GM18508 (cell line): ENCODE data around the gene CPED1.
A peak's percentile ranks its signal among the peaks of the same experiment; 100 is the strongest.
"Not testable (repeated sequence)": the region's sequence is repeated elsewhere in the genome, so short reads cannot be mapped to it uniquely, and the experiment has no call there.

Source experiments
- ATAC-seq: cut with Tn5 transposase; IDR thresholded peaks from one replicate; pipeline ENCODE4 v1.9.1; 2021; ENCODE audit warnings: moderate number of reproducible peaks; ENCODE audit not compliant: insufficient read depth, unreplicated experiment

CPED1 gene

DNA sequence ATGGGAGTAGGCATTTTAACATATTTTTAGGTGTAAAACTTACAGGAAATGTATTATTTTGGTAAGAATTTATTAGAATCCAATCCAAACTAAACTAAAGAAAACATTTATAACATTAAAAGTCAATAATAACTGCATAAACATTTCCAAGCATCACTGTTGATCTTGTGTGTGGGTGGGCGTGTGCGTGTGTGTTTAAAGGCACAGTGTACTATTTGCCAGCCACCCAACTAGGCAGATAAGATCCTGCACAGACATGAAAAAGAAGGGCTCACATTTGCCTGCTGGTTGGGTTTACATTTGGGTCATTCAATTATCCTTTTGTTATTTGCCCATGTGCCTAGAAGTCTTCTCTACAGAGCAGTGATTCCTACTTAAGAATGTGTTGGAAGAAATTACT, 309.3 kb downstream of the CPED1 start:
- no peak for ATAC-seq

DNA sequence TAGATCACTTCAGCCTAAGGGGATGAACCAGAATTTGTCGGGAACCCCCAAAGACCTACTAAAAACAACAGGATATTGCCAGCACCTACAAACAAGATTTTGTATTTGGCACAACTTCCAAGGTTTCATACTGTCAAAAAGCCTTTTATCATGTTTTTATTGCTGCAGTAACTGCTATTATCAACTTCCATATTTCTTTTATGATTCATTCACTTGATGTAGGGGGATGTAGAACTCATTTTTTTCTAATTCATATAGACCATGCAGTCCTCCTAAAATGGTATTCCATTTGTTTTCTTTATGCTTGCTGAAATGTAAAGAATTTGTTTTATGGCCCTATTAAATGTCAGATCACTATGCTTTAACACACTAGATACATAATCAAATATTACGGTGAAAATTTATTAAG, 310.3 kb downstream of the CPED1 start:
- ATAC-seq, result no peak

- ATAC-seq, result no peak
These were observed 312.3 kb downstream of the CPED1 start for GRCh38 chr7:121300685-121301420.

DNA sequence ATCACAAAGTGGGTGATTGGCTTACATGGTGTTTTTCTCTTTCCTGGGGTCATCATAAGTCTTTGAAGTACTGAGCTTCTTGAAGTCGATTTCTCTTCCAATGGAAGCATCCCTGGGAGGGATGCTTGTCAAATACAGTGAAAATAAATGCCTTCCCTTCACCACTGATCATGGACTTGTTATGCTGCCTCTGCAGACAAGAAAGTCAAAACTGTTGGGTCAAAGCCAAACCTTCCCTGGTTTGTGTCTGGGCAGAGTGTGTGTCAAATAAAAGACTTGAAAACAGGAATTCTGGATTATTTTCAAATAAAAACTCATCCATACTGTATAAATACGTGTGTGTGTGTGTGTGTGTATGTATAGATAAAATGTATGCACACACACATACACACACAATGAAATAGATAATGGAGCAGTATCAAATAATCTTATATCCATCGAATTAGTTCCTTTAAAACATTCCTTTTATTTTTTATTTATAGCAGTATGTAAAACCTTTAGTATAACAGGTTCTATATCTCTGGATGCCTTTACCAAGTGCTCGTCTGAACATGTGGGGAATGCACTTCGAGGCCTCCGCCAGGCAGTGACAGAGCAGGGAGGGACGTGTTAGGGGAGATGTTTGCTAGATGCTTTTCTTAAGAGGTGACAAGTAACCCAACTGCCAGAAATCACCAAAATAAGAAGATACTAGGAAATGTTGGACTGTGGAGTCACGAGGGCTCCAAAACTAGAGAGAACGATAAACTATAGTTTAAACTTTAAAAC, 313.1 kb downstream of the CPED1 start:
- ATAC-seq, result no peak

DNA sequence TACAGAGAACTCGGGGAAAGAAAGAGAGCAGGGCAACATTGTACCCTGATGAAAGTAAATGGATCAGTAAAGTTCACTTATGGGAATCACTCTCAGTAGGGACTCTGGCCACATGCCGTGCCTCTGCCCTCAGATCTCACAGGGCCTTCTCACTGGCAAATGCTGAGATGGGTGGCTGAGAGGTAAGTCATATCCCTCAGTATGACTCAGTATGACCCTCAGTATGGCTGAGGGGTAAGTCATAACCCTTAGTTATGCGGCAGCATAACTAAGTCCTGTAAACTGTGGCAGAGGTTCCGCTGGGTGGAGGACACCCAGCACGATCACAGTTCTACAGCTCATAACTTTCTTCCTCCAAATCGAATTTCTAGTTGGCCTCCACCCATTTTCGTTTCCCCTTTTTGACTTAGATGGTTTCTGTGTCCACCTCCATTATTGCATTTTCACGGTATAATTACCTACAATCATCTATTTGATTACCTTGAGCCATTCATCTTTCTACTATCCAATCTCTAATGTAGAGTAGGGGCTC, 313.8 kb downstream of the CPED1 start:
- ATAC-seq, result peak; percentile 88

GRCh38 chr7:121303422-121304101, 315.1 kb downstream of the CPED1 start:
- no peak for ATAC-seq

GRCh38 chr7:121304102-121304658, 315.7 kb downstream of the CPED1 start:
- ATAC-seq, result no peak

DNA sequence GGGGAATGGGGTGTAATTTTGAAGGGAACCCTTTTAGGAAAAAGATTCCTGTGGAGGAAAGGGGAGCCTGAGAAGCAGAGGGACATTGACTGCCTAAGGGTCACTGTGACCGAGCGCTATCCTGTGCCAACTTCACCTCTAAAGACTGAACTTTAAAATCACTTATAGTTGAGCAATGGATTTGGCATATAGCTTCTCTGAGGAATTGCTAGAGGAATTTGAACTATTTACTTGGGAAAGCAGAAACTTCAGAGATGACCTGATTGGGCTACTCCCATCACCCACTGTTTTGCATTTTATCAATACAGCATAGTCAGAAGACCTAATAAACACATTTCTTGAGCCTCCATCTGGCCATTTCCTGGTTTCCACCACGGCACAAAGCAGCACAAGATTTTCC, 316.6 kb downstream of the CPED1 start:
- ATAC-seq, result no peak

- no peak for ATAC-seq
These were observed 318.1 kb downstream of the CPED1 start for GRCh38 chr7:121306565-121306964.

DNA sequence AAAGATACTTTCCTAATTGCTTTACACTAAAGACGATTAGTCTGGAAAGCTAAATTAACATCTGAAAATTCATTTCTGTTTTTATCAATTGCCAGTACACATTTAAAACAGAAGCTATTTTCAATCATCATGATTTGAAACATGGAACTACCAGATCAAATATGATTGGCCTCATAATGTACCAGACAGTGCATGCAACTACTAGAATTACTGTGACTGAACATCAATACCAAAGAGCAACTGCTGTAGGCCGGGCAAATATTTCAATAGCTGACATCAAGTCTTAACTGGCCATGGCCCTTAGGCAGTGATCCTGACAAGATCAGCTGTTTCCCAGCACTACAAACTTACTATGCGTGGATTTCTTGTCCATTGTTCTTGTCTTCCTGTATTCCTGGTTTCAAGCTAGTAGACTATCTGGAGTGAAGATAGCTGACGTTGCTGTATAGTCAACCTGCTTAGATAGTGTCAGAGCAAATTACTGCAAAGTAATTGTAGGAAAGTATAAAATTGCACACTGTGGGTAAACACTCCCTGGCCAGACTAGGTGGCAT, 318.6 kb downstream of the CPED1 start:
- ATAC-seq, result no peak

DNA sequence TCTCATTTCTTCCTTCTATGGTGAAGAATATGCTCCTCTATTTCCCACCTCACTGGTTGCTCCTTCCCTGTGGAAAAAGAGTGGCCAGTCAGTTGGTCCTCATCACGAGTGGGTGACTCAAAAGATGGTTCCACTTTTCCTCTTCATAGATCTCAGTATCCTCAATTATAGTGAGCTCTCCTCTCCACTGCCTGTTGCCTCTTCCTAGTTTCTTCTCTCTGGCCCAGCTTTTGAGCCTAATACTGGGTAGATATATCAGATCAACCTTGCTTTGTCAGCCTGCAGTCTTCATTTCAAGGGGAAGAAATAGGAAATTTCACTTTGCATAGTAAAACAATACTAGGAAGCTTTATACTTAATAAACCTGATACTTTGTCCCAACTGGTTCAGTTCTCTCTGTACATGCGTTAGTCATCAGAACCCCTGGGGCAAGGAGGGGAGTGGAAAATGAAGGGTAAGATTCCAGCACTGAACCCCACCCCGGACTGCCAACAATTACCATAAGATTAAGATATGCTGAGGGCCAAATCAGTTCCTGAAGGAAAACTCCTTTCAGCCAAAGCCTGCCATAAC, 324.8 kb downstream of the CPED1 start:
- no peak for ATAC-seq

DNA sequence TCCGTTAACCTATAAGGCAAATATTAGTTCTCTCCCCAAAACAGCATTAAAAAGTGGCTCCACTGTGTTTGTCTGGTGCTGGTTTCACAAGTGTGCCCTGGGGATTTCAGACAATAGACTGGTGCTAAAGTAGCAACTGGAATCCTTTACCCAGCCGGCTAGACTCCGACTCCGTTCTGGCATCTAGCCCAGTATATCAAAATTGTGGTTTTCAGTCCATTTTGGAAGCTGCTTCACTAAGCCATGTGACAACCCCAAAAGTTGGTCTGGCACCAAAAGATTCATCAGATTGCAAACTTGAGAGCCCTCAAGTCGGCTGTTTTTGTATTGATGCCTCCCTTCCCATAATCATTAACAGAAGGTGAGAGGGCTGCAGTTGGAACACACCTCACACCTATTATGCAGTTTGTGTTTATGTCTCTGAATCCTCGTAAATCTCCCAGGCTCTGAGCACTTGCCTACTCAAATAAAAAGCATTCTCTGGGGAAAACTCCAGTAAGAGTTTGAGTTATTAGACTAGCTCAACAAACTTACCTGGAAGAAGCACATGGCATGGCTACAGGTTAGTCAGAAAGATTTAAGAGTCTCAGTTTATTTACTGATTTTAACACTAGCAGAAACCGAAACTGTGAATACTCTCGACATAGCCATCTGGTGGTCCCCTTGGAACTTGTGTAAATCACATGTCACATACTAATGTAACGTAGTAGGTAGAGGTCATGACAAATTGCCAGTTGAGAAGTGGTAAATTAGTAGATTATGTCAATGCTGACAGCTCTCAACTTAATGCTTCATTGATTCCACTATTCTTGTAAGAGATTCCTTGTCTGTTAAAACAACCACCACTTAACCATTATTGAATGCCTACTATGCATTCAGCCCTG, 325.5 kb downstream of the CPED1 start:
- ATAC-seq, result peak; percentile 87

DNA sequence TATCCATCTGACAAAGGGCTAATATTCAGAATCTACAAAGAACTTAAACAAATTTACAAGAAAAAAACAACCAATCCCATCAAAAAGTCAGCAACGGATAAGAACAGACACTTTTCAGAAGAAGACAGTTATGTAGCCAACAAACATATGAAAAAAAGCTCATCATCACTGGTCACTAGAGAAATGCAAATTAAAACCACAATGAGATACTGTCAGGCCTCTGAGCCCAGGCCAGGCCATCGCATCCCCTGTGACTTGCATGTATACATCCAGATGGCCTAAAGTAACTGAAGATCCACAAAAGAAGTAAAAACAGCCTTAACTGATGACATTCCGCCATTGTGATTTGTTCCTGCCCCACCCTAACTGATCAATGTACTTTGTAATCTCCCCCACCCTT, 326.7 kb downstream of the CPED1 start:
- ATAC-seq, result not testable (repeated sequence)

DNA sequence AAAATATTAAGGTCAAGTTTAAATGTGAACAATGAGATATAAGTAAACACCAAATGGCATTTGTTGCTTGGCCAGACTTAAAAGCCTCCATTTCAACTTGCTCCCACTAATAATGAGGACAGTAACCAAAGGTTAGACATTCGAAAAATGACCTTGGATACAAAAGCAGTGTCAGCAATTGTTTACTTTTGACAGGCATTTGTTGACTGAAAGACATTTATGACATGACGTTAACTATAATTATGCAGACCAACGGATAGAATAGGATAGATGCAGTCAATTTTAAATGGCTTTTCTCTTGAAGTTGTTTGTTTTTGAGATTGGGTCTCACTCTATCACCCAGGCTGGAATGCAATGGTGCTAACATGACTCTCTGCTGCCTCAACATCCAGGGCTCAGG, 333.9 kb downstream of the CPED1 start:
- ATAC-seq, result no peak

GRCh38 chr7:121323515-121324302, 335.2 kb downstream of the CPED1 start:
- no peak for ATAC-seq

GRCh38 chr7:121327671-121328070, 339.2 kb downstream of the CPED1 start:
- no peak for ATAC-seq

- ATAC-seq, result no peak
These were observed 340.1 kb downstream of the CPED1 start, which contains the start of gene WNT16 for GRCh38 chr7:121328508-121329190. WNT16 (plus strand) TSS chr7:121329000; CDS start chr7:121329293, 293 bp downstream.
